Hepatocyte (in vitro differentiated cells): Measurements from ENCODE around the gene MFF.

ENCODE experiments used
- CTCF ChIP-seq: fragments of 200-600 bp; sonication (generic); IDR thresholded peaks from 2 replicates; pipeline ENCODE4 v1.5.1; 2016; ENCODE audit warnings: antibody characterized with exemption, mild to moderate bottlenecking; ENCODE audit not compliant: poor library complexity
- EZH2phosphoT487 ChIP-seq: fragments of 200-600 bp; sonication (generic); IDR thresholded peaks from one replicate; pipeline ENCODE4 v1.6.1; 2018; ENCODE audit warnings: antibody characterized with exemption, mild to moderate bottlenecking, low read depth, moderate library complexity; ENCODE audit not compliant: unreplicated experiment, severe bottlenecking

GRCh38 chr2:227365833-227366232 is 40.8 kb downstream of the MFF start:
- TF ChIP-seq CTCF (no peak), EZH2phosphoT487 (no peak)
